ENCODE measurements around the gene TCEAL5. TPM values are rescaled to one million over a fixed set of nuclear protein-coding genes. Genes with fewer than 3 reads are reported as not detected.
"Not testable (repeated sequence)": the region's sequence is repeated elsewhere in the genome, so short reads cannot be mapped to it uniquely, and the experiment has no call there.

Gene TCEAL5
- total RNA-seq, result under 1 TPM in 1 of 2 donors, not detected in 1; 0.35 TPM

- Histone ChIP-seq H3K27me3 (peaks cover 4% of the 10 kb centered on the region), H3K4me1 (no peaks in the 10 kb centered on the region), H3K4me3 (no peak within 1 kb of the TSS), H3K27ac (no peak within 1 kb of the TSS), H3K9me3 (no peaks in the 10 kb centered on the region), H3K36me3 (no peaks in the 10 kb centered on the region), H3K9ac (ENCODE audit: low read depth in 2 of 2, low read length in 2 of 2) (no peak within 1 kb of the TSS)
- intact Hi-C loops (cut with DNase I), result no loop called here
- TF ChIP-seq CTCF (IDR thresholded peaks at IDR 0.05), result no peak
- no peak for DNase-seq
Measured at GRCh38 chrX:103276581-103277002, at the start of gene TCEAL5. TCEAL5 (minus strand) TSS chrX:103276750; CDS start chrX:103274563, 2,187 bp downstream.

GRCh38 chrX:103311399-103311780 lies 34.8 kb upstream of the TCEAL5 start:
- DNase-seq, result no peak
- H3K4me3 ChIP-seq, result no peak overlapping the region
- H3K27ac ChIP-seq, result no peak overlapping the region

GRCh38 chrX:103310555-103311398 lies 34.2 kb upstream of the TCEAL5 start, which contains the start of gene BEX2:
BEX2 (minus strand) TSS chrX:103310990; CDS start chrX:103309976, 1,014 bp downstream.
- Histone ChIP-seq H3K27ac (no peak within 1 kb of the TSS), H3K9me3 (no peaks in the 10 kb centered on the region), H3K4me3 (peak within 1 kb of the TSS; percentile 54), H3K9ac (ENCODE audit: low read depth in 2 of 2, low read length in 2 of 2) (peak within 1 kb of the TSS; percentile 19 to 63), H3K27me3 (no peaks in the 10 kb centered on the region), H3K36me3 (no peaks in the 10 kb centered on the region), H3K4me1 (no peaks in the 10 kb centered on the region)
- peak; percentile 83 for DNase-seq
- no peak for TF ChIP-seq CTCF (IDR thresholded peaks at IDR 0.05)
- intact Hi-C loops (cut with DNase I), result no loop called here

More at GRCh38 chrX:103311399-103311780, 34.8 kb upstream of the TCEAL5 start:
- H3K27me3 ChIP-seq, result no peaks in the 10 kb centered on the region
- H3K9me3 ChIP-seq, result no peaks in the 10 kb centered on the region
- H3K36me3 ChIP-seq, result no peaks in the 10 kb centered on the region
- TF ChIP-seq CTCF (IDR thresholded peaks at IDR 0.05), result no peak
- intact Hi-C loops (cut with DNase I), result no loop called here
- no peak overlapping the region for H3K9ac ChIP-seq (ENCODE audit: low read depth in 2 of 2, low read length in 2 of 2)
- no peaks in the 10 kb centered on the region for H3K4me1 ChIP-seq

- Histone ChIP-seq H3K36me3 (no peaks in the 10 kb centered on the region), H3K9ac (ENCODE audit: low read depth in 2 of 2, low read length in 2 of 2) (peak overlapping the region in 1 of 2 donors; percentile 63), H3K4me3 (peak overlapping the region; percentile 54), H3K4me1 (no peaks in the 10 kb centered on the region), H3K27ac (no peak overlapping the region), H3K9me3 (no peaks in the 10 kb centered on the region), H3K27me3 (no peaks in the 10 kb centered on the region)
- DNase-seq, result no peak
- TF ChIP-seq CTCF (IDR thresholded peaks at IDR 0.05), result no peak
- intact Hi-C loops (cut with DNase I), result no loop called here
Measured at GRCh38 chrX:103309860-103310554, 33.5 kb upstream of the TCEAL5 start.

GRCh38 chrX:103305666-103306065 lies 29.1 kb upstream of the TCEAL5 start:
- DNase-seq; H3K4me3 ChIP-seq; H3K9ac ChIP-seq (ENCODE audit: low read depth in 2 of 2, low read length in 2 of 2); intact Hi-C loops (cut with DNase I); H3K36me3 ChIP-seq; H3K9me3 ChIP-seq; H3K27ac ChIP-seq; H3K4me1 ChIP-seq; H3K27me3 ChIP-seq: not testable (repeated sequence)

Measured in colonic mucosa (tissue), 4 donors.